GM10266 (cell line): ENCODE results near the gene TIMM13.
A peak's percentile ranks its signal among the peaks of the same experiment; 100 is the strongest.
"Not testable (repeated sequence)": the region's sequence is repeated elsewhere in the genome, so short reads cannot be mapped to it uniquely, and the experiment has no call there.

ENCODE experiments used
- DNase-seq: peaks from one replicate; pipeline ENCODE4 v3.0.0; 2012; ENCODE audit errors: extremely low spot score
- TF ChIP-seq, protein P1 (sequence below): IDR thresholded peaks from 2 replicates; pipeline ENCODE4 v1.5.1; 2012; ENCODE audit warnings: mild to moderate bottlenecking, low read depth; ENCODE audit not compliant: control insufficient read depth, insufficient read depth; ENCODE audit errors: missing control alignments

Gene TIMM13

DNA sequence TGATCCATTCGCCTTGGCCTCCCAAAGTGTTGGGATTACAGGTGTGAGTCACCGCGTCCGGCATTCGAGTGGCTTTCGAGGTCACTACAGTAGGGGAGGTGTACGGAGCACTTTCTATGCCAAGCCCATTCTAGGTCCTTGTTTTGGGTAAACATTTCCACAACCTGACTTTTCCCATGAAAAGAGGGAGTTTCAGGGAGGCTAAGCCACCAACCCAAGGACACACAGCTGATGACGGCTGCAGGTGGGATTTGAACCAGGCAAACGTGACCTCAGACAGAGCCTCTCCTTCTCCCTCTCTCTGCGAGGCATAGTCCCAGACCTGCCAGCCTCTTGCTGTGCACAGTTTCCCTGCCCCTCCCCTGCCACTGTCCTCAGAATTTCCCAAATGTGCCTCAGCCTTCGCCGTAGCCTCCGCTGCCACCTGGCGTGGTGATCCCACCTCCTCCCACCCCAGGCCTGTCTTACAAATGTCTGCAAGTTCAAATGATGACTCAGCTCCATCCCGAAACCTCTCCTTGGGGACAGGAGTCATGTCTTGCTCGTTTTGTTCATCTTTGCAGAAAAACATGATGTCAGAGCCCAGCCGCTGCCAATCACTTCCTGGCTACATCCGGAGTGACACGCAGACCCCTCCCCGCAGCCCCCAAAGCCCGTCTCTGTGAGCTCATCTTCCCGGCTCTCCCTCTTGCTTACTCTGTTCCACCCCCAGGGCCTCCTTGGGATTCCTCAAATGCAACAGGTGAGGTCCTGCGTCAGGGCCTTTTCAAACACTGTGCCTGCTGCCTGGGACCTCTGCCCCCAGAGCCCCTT is 41.9 kb upstream of the TIMM13 start:
- TF ChIP-seq, protein P1, sequence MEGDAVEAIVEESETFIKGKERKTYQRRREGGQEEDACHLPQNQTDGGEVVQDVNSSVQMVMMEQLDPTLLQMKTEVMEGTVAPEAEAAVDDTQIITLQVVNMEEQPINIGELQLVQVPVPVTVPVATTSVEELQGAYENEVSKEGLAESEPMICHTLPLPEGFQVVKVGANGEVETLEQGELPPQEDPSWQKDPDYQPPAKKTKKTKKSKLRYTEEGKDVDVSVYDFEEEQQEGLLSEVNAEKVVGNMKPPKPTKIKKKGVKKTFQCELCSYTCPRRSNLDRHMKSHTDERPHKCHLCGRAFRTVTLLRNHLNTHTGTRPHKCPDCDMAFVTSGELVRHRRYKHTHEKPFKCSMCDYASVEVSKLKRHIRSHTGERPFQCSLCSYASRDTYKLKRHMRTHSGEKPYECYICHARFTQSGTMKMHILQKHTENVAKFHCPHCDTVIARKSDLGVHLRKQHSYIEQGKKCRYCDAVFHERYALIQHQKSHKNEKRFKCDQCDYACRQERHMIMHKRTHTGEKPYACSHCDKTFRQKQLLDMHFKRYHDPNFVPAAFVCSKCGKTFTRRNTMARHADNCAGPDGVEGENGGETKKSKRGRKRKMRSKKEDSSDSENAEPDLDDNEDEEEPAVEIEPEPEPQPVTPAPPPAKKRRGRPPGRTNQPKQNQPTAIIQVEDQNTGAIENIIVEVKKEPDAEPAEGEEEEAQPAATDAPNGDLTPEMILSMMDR = no peak
- DNase-seq = no peak

DNA sequence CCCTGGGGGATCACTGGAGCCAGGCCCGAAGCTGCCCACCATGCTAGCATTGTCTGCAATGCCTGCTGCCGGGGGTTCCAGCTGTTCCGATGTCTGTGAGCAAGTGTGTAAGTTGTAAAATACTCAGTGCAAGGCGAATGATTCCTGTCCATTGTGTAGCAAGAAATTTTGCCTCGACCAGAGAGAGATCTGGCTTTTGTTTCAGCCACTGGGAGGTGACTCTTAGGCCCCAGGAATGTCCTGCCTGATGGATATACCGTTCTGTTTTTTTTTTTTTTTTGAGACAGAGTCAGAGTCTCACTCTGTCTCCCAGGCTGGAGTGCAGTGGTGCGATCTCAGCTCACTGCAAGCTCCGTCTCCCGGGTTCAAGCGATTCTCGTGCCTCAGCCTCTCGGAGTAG is 41.2 kb upstream of the TIMM13 start:
- TF ChIP-seq, protein P1 = no peak
- DNase-seq = no peak

DNA sequence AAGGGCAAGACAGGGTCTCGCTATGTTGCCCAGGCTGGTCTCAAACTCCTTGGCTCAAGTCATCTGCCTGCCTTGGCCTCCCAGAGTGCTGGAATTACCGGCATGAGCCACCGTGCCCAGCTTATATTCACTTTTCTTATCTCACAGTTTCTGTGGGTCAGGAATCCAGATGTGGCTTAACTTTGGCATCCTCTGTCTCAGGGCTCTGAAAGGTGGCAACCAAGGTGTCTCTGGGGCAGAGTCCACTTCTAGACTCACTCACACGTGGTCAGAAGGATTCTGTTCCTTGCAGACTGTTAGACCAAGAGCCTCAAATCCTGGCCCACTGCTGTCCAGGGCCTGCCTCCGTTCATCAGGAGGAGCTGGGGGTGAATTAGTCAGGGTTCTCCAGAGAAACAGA is 37.0 kb upstream of the TIMM13 start:
- TF ChIP-seq, protein P1 = no peak
- DNase-seq = no peak

DNA sequence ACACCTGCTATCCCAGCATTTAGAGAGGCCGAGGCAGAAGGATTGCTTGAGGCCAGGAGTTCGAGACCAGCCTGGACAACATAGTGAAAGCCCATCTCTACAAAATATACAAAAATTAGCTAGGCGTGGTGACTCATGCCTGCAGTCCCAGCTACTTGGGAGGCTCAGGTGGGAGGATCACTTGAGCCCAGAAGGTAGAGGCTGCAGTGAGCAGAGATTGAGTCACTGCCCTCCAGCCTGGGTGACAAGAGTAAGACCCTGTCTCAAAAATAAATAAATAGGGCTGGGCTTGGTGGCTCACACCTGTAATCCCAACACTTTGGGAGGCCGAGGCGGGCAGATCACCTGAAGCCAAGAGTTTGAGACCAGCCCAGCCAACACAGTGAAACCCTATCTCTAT is 36.3 kb upstream of the TIMM13 start:
- not testable (repeated sequence) for DNase-seq

DNA sequence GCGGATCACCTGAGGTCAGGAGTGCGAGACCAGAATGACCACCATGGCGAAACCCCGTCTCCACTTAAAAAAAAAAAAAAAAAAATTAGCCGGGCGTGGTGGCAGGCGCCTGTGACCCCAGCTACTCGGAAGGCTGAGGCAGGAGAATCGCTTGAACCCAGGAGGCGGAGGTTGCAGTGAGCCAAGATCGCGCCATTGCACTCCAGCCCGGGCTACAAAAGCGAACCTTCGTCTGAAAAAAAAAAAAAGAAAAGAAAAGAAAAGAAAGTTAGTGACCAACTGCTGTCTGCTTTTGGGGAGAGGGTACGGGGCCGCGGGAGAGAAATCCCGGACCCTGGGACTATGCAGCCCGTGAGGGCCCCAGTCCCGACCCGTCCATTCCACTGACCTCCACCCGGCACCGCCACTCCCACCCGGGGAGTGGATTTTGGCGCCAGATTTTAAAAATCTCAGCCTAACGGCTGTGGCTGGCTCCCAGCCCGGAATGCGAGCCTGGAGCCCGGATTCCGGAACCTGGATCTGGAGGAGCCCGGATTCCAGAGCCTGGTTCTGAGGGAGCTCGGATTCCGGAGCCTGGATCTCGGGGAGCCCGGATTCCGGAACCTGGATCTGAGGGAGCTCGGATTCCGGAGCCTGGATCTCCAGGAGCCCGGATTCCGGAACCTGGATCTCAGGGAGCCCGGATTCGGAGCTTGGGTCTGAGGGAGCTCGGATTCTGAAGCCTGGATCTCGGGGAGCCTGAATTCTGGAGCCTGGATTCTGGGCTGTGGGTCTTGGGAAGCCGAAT is 35.4 kb upstream of the TIMM13 start:
- DNase-seq = no peak
- TF ChIP-seq, protein P1 = no peak

DNA sequence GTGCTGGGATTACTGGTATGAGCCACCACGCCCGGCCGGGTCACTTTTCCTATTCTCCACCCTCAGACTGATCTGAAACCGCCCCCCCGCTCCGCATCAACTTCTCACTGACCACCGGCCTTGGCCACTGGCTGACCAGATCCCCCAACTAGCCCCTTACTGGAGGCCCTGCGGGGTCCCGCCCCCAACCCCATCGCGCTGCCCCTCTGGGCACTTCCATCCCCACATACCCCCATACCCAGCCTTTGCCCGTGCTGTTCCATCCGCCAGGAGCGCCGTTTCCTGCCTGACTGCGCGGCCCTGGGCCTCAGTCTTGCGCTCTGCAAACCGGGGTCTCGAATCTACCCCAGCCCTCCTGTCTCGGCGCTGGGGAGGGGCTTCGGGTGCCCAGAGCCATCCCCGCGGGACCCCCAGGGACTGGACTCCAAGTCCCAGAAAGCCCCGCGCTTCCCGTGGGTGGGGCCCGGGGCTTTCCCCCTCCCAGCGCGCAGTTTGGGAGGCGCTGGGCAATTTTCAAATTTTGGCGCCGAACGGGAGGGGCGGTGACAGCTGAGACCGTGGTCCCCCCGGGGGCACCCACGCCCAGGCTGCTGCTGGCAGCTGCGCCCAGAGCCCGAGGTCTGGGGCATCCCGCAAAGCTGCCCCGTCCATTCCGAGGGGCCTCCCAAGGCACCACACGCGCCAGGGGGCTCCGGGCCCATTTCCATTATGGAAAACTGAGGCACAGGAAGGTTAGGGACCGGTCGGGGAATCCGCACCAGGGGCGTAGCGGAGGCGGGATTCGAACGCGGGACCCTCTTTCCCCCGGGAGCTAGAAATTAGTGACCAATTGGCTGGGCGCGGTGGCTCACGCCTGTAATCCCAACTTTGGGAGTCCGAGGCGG is 34.6 kb upstream of the TIMM13 start:
- peak; percentile 88 for DNase-seq
- TF ChIP-seq, protein P1 = no peak

DNA sequence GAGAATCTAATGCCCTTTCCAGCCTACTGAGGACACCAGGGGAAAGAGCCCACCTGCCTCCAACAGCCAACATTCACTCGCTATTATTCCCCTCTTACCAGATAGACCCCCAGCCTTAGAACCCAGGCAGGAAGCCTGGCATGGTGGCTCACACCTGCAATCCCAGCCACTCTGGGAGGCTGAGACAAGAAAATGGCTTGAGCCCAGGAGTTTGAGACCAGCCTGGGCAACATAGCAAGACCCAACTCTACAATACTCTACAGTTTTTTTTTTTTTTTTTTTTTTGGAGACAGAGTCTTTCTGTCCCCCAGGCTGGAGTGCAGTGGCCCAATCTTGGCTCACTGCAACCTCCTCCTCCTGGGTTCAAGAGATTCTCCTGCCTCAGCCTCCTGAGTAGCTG is 32.9 kb upstream of the TIMM13 start:
- TF ChIP-seq, protein P1 = no peak
- no peak for DNase-seq

DNA sequence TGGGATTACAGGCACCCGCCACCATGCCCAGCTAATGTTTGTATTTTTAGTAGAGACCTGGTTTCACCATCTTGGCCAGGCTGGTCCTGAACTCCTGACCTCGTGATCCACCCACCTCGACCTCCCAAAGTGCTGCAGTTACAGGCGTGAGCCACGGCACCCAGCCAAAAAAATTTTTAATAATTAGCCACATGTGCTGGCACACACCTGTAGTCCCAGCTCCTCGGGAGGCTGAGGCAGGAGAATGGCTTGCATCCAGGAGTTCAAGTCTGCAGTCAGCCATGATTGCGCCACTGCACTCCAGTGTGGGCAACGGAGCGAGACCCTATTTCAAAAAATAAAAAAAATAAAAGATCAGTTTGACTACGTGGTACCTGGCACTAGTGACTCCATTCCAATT is 31.4 kb upstream of the TIMM13 start:
- not testable (repeated sequence) for DNase-seq
